Subcutaneous adipose tissue (tissue), 4 donors: ENCODE measurements around the gene MADD. TPM values are rescaled to one million over a fixed set of nuclear protein-coding genes. Genes with fewer than 3 reads are reported as not detected.

Experiments used
- total RNA-seq, 4 donors: library from RNA; depleted of rRNA; stranded (reverse); fragments of >200 nt; gene quantifications; one replicate each; pipeline ENCODE4 v1.1.0, GENCODE V29; 2016
- TF ChIP-seq, protein P1 (sequence below): fragments of 450-650 bp; IDR thresholded peaks from one replicate; pipeline ENCODE4 v1.5.1; 2016; ENCODE audit warnings: low read depth, mild to moderate bottlenecking, control low read depth, antibody characterized with exemption, moderate library complexity

MADD gene
- total RNA-seq, 4 donors from 2014 or later = 21.0 to 52.2 (median 44.6) TPM

DNA sequence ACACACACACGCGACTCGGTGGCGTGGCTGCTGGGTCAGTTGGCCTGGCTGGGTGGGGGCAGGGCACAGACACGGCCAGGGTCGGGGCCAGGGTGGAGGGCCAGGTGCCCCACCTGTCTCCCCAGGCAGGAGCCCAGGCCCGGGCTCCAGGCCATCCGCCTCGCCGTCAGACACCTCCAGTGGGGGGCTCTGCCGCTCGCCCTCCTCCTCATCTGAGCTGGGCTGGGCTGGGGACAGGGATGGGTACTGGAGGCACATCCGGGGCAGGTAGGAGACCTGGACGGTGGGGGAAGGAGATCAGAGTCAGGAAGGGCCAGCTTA, 88.8 kb downstream of the MADD start:
- TF ChIP-seq, protein P1, sequence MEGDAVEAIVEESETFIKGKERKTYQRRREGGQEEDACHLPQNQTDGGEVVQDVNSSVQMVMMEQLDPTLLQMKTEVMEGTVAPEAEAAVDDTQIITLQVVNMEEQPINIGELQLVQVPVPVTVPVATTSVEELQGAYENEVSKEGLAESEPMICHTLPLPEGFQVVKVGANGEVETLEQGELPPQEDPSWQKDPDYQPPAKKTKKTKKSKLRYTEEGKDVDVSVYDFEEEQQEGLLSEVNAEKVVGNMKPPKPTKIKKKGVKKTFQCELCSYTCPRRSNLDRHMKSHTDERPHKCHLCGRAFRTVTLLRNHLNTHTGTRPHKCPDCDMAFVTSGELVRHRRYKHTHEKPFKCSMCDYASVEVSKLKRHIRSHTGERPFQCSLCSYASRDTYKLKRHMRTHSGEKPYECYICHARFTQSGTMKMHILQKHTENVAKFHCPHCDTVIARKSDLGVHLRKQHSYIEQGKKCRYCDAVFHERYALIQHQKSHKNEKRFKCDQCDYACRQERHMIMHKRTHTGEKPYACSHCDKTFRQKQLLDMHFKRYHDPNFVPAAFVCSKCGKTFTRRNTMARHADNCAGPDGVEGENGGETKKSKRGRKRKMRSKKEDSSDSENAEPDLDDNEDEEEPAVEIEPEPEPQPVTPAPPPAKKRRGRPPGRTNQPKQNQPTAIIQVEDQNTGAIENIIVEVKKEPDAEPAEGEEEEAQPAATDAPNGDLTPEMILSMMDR = no peak

DNA sequence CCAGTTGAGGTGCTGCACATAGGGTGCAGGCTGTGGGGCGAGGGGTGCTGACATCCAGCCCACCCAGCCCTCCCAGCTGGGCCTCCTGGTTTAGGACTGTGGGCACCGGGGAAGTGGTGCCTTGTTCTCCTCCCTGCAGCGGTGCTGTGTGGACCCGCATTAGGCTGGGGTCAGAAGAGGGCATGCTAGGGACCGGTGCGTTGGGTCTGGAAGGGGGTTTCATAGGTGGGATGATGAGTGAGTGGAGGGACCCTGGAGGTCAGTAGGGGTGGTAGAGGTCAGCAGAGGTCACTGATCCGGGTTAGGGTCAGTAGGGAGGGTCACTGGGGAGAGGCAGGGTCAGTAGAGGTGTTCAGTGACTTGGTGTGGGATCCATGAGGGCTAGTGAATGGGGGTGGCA, 89.2 kb downstream of the MADD start:
- TF ChIP-seq, protein P1 = no peak

DNA sequence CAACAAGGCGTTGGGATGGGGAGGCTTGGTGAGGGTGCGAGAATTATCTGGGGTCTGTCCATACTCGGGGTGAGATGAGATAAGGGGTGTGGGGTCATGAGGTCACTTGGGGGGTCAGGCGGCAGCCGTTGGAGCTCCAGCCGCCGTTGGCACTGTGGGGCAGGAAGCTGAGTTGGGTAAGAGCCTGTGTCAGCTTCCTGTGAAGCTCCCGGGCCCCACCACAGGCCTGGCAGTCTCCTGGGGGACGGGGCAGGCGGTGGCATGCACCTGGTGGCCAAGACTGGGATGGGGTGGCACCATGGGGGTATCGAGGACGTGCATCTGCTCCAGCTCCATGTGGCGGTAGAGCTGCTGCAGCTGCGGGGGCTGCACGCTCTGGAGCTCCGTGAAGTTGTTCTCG, 89.7 kb downstream of the MADD start:
- TF ChIP-seq, protein P1 = no peak

DNA sequence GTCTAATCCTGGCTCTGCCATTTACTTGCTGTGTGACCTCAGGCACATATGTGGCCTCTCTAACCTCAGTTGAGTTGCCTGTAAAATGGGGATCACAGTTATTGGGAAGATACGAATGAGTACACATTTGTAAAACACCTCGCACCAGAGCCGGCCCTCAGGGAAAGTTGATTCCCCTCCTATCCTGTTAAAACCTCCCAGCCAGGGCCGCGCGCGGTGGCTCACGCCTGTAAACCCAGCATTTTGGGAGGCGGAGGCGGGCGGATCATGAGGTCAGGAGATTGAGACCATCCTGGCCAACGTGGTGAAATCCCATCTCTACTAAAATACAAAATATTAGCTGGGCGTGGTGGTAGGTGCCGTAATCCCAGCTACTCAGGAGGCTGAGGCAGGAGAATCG, 90.4 kb downstream of the MADD start:
- TF ChIP-seq, protein P1 = no peak

DNA sequence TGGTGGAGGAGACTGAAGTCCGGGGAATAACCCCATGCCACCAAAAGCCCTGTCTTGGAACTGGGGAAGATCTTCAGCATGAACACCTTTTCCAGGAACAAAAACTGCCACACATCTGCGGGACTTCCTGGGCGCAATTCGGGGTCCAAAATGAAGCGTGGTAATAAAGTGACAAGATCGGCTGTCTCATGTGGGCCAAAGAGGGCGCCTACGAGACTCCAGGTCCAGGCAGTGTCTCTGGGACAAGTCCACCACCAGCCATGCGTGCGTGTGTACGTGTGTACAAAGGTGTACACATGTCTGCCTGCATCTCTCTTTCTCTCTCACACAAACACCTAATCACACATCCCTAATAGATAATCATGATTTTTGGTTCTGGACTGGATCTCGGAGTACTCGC, 91.5 kb downstream of the MADD start:
- TF ChIP-seq, protein P1 = no peak

DNA sequence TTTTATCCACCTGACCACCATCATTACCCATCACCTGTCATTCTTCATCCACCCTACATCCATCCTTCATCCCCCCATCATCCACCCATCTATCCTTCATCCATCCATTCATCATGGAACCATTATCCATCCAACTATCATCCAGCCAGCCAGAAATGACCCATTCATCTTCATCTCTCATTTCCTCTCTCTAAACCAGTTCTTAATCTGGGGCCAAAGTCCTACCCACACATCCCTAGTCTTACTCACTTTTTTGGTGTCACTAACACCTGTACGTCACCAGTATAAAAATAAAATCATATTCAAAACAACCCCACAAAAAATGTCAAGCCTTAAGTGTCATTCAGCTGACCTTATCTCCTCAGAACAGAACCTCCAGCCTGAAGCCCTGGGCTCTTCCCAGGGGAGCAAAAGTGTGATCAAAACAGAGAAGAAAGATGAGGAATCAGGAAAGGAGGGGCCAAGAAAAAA, 96.1 kb downstream of the MADD start:
- TF ChIP-seq, protein P1 = no peak

DNA sequence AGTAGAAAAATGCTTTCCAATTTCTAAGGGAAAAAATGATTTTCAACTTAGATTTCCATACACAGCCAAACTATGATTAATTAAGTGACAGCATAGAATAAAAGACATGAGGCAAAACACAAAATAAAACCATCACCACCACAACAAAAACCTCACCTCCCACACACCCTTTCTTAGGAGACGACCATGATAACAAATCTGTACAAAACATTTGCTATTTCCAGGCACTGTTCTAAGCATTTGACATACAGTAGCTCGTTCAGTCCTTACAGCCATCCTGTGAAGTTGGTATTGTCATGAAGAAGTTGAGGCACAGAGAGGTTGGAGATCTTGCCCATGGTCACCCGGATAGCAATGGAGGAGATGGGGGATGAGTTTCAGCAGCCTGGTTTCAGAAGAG, 99.7 kb downstream of the MADD start:
- TF ChIP-seq, protein P1 = no peak
